Cardiac septum (tissue), 1 donor: Measurements from ENCODE around the gene BCAR3. TPM values are rescaled to one million over a fixed set of nuclear protein-coding genes. Genes with fewer than 3 reads are reported as not detected.
"Not testable (repeated sequence)": the region's sequence is repeated elsewhere in the genome, so short reads cannot be mapped to it uniquely, and the experiment has no call there.

Experiments
- DNase-seq: peaks from one replicate; pipeline ENCODE4 v3.0.0-alpha.2; 2020; ENCODE audit warnings: low spot score
- intact Hi-C: fragments of 100-400 bp; cut with DNase I; formaldehyde crosslinking; loops from one replicate; pipeline ENCODE4 v1.14.0; 2022
- total RNA-seq: library from RNA; stranded (reverse); fragmentation: NEBNext Ultra II Directional; extraction: Animal tissue kit (Norgen Biotek cat#: 25700); gene quantifications from one replicate; pipeline ENCODE4 v1.2.1, GENCODE V29; 2021
- donor health status: DM: no; HTN: no; CAD: no.

The BCAR3 gene
- total RNA-seq, 1 donor from 2014 or later, result 6.9 TPM

DNA sequence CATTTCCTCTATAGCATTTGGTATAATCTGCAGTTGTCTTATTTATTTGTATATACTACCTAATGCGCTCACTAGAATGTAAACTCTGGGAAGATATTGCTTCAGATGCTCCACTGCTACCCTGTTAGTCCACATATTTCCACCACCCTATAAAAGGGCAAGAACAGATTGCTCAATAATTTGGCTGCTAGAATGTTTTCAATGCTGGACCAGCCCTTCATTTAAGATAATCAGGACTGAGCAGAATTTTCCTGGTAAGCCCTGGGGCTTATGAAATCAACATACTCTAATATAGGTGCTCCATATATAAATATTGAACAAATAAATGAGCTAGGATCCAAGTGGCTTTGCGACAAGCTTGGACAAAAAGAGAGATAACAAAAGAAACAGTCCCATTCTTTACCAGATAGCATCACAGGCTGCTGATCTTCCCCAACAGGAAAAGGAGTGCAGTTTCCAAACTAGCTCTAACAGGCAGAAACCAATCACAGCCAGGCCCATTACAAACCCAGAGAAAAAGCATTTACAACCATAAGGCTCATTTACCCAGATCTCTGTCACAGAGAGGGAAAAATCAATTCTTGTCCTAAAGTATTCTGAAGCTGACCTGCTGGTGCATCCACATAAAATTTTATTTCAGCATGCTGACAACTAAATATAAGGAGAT, 8.3 kb downstream of the BCAR3 start:
- intact Hi-C loops, result no loop called here

GRCh38 chr1:93672477-93673162, 9.0 kb downstream of the BCAR3 start:
- intact Hi-C loops, result no loop called here
- no peak for DNase-seq

More for the DNA sequence above, 8.3 kb downstream of the BCAR3 start:
- DNase-seq, result no peak

- intact Hi-C loops, result no loop called here
Observed at GRCh38 chr1:93672069-93672468, 9.6 kb downstream of the BCAR3 start.

GRCh38 chr1:93671099-93671621, 10.5 kb downstream of the BCAR3 start:
- intact Hi-C loops, result no loop called here

More at GRCh38 chr1:93672069-93672468, 9.6 kb downstream of the BCAR3 start:
- DNase-seq, result peak; percentile 83

GRCh38 chr1:93670141-93670540, 11.5 kb downstream of the BCAR3 start:
- intact Hi-C loops, result no loop called here
- no peak for DNase-seq

More at GRCh38 chr1:93671099-93671621, 10.5 kb downstream of the BCAR3 start:
- DNase-seq, result no peak

- intact Hi-C loops, result loop anchor here (5.0 kb wide), 1 partner anchor 53 kb away; no protein-coding TSS in a partner anchor
- DNase-seq, result no peak
Observed at GRCh38 chr1:93669369-93669768, 12.3 kb downstream of the BCAR3 start.

GRCh38 chr1:93668951-93669350, 12.7 kb downstream of the BCAR3 start:
- intact Hi-C loops, result loop anchor here (5.0 kb wide), 1 partner anchor 53 kb away; no protein-coding TSS in a partner anchor
- no peak for DNase-seq

GRCh38 chr1:93668121-93668520, 13.5 kb downstream of the BCAR3 start:
- no peak for DNase-seq
- intact Hi-C loops, result loop anchor here (5.0 kb wide), 1 partner anchor 54 kb away; no protein-coding TSS in a partner anchor

DNA sequence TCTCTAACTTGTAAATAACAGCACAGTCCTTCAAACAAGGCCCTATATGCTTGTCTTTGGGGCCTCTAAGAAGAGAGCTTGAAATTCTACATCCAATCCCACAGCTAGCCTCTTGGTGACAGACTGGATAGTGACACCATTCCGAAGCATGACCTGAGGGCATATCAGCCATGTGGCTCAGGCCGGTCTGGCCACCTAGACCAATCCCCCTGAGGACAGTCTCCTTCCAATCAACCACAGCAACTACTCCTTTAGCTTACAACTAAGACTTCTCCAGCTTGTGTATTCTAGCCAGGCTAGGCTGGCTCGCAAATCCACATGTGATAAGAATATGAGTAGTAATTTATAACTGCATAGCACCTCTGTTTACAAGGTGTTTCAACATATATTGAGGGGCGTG, 14.0 kb downstream of the BCAR3 start:
- intact Hi-C loops, result loop anchor here (5.0 kb wide), 1 partner anchor 55 kb away; no protein-coding TSS in a partner anchor
- no peak for DNase-seq

- DNase-seq, result no peak
- intact Hi-C loops, result loop anchor here (5.0 kb wide), 1 partner anchor 56 kb away; no protein-coding TSS in a partner anchor
Observed at GRCh38 chr1:93666613-93667384, 14.8 kb downstream of the BCAR3 start.

DNA sequence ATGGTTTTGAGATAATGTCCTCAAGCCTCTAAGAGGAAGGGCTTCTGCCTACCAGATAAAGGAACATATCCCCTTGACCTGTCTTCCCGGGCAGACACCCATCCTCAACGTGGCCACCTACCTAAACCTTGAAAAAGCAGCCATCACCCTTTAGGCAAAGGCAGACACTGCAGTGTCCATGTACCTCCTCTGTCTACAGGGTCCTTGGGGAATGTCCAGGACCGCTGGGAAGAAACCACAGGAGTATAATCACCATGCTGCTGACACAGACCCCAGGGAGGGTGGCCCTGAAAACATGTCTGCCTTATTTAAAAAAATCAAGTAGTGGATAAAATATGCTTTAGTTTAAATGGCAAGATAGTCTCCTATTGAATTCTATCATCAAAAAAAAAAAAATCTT, 16.6 kb downstream of the BCAR3 start:
- DNase-seq, result no peak
- intact Hi-C loops, result loop anchor here (5.0 kb wide), 1 partner anchor 57 kb away; no protein-coding TSS in a partner anchor

- DNase-seq, result no peak
- intact Hi-C loops, result no loop called here
Observed at GRCh38 chr1:93663208-93663614, 18.4 kb downstream of the BCAR3 start.

DNA sequence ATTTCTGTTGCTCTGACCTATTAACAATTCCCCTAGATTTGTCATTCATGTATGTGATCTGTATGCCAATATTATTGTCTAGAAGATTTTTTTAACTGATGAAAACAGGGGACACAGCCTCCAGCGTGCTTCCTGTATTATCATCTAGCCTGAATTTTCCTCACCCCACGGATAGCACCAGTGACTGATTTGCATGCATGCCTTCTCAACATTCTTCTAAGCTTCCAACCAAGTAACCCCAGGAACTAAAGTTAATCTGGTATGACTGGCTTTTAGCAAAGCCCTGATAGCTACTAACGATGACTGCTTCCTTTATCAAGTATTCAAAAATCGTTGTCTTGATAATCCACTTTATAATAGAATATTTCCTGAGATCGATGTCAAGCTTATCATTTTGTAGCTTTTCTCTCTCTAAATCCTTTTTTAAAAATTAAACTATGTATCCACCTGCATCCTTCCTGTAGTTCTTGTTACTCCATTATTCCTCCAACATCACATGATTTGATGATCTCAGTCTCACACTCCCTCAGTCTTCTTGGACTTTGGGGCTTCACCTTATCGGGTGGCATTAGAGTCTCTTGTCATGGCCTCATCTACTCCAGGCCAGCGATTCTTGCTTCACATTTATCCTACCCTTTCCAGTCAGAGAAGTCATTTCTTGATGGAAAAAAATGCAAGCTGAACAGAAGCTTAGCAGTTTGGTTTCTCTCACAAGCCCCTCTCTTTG, 19.0 kb downstream of the BCAR3 start:
- no peak for DNase-seq
- intact Hi-C loops, result no loop called here

GRCh38 chr1:93661829-93662474, 19.7 kb downstream of the BCAR3 start:
- no peak for DNase-seq
- intact Hi-C loops, result no loop called here

GRCh38 chr1:93661341-93661740, 20.3 kb downstream of the BCAR3 start:
- DNase-seq, intact Hi-C loops: not testable (repeated sequence)

DNA sequence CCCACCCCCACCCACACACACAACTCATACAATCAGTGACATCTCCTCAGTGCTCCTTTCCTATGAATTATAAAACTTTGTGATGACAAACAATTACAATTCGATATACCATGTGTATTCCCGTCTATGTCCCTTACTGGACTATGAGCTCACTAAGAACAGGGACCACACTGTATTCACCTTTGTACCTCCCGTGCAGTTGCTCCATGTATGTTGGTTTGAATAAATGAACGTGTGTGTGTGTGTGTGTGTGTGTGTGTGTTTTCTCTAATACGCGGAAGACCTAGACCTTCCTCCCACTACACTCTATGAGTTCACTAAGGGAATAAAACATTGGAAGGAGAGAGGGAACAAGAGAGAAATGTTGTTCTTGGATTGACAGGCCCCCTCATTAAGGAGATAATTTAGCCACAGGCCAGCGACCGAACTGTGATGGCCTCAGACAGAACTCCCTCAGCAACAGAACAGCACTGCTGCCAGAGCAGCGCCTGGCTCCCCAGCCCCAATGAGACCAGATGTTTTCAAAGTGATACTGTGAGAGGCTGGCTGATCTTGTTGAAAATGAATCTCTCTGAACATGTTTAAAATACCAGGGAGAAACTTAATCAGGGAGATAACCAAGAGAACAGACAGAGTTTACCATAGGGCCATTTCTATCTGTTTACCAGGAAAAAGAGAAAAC, 21.7 kb downstream of the BCAR3 start:
- DNase-seq, result no peak
- intact Hi-C loops, result no loop called here

DNA sequence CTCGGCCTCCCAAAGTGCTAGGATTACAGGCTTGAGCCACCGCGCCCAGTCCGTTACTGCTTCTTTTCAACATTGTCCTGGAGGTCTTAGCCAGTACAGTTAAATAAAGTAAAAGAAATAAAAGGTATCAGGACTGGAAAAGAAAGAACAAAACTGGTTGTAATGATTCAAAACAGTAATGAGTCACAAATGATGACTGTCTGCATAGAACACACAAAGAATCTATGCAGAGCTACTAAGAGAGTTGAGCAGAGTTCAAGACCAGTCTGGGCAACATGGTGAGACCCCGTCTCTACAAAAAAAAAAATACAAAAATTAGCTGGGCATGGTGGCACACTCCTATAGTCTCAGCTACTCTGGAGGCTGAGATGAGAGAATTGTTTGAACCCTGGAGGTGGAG, 23.4 kb downstream of the BCAR3 start:
- intact Hi-C loops, result no loop called here
- no peak for DNase-seq

- DNase-seq, result no peak
- intact Hi-C loops, result no loop called here
Observed at GRCh38 chr1:93656491-93656890, 25.1 kb downstream of the BCAR3 start.
